ENCODE data around the gene GDF10. TPM values are rescaled to one million over a fixed set of nuclear protein-coding genes. Genes with fewer than 3 reads are reported as not detected.

Gene GDF10
- total and polyA plus RNA-seq, 2 of the 13 experiments (the other 11 are each of a cell fraction or from before 2014, with no cell fraction given): 0.03 TPM; not detected in 1

DNA sequence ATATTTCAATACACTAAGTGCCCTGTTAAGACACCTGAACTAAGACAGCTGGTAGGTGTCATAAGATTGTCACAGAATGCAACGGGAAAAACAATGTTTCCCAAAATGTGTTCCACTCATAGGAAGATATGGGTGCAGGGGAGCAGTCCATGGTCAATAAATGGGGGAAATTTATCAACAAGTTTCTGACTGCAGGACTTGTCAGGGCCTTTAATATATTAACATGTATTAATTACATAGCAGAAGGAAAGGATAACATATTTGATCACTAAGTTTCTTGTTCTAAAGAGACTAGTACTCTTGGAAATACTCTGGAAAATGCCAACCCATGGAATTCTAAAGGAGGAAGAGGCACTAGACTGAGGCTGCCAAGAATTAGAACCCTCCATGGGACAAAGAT is 54.9 kb downstream of the GDF10 start:
- ChIA-PET CTCF (ENCODE audit: low intra/inter-chr PET ratio, low total read pairs) (no interaction called here), POLR2A (no interaction called here)
- WGBS (ENCODE audit: low lambda C conversion rate): 0% methylated on average over 1 of the region's 1 CpG
- intact Hi-C loops (cut with micrococcal nuclease; ENCODE audit: unreplicated experiment) (no loop called here), in situ Hi-C loops (cut with HindIII; ENCODE audit: extremely low pct_ligation_motif_present, low pct_unique_long_range_greater_than_20kb) (no loop called here)
- no peaks in the 10 kb centered on the region for H3K79me2 ChIP-seq (ENCODE audit: insufficient read depth, low read length)
- H3K4me1 ChIP-seq (ENCODE audit: insufficient read depth, low read length): no peaks in the 10 kb centered on the region
- no peaks in the 10 kb centered on the region for H4K20me1 ChIP-seq (ENCODE audit: insufficient read depth, low read length)
- H3K36me3 ChIP-seq (replicated peaks in 1 of 2; ENCODE audit: control insufficient read depth in 1 of 2, insufficient read depth in 2 of 2, low read length in 2 of 2): no peaks in the 10 kb centered on the region
- no peak for DNase-seq (ENCODE audit: low spot score)
- FAIRE-seq: no peak
- no peak for TF ChIP-seq THAP11 (CRISPR knock-in tag; IDR thresholded peaks at IDR 0.05)
- TF ChIP-seq FOXJ3 (CRISPR knock-in tag; IDR thresholded peaks at IDR 0.05; ENCODE audit: borderline replicate concordance): no peak
- no peak for TF ChIP-seq NKX3-1 (CRISPR knock-in tag; IDR thresholded peaks at IDR 0.05)
- TF ChIP-seq, protein P1, sequence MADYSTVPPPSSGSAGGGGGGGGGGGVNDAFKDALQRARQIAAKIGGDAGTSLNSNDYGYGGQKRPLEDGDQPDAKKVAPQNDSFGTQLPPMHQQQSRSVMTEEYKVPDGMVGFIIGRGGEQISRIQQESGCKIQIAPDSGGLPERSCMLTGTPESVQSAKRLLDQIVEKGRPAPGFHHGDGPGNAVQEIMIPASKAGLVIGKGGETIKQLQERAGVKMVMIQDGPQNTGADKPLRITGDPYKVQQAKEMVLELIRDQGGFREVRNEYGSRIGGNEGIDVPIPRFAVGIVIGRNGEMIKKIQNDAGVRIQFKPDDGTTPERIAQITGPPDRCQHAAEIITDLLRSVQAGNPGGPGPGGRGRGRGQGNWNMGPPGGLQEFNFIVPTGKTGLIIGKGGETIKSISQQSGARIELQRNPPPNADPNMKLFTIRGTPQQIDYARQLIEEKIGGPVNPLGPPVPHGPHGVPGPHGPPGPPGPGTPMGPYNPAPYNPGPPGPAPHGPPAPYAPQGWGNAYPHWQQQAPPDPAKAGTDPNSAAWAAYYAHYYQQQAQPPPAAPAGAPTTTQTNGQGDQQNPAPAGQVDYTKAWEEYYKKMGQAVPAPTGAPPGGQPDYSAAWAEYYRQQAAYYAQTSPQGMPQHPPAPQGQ (CRISPR knock-in tag; IDR thresholded peaks at IDR 0.05; ENCODE audit: borderline replicate concordance): no peak
- TF ChIP-seq ZSCAN9 (CRISPR knock-in tag; IDR thresholded peaks at IDR 0.05; ENCODE audit: borderline replicate concordance): no peak
- no peak overlapping the region for H3K4me2 ChIP-seq (ENCODE audit: low read depth, low read length)
- no peak overlapping the region for H3K4me3 ChIP-seq (replicated peaks in 1 of 3; ENCODE audit: insufficient read depth in 1 of 3, low read depth in 2 of 3, low read length in 3 of 3)
- no peak overlapping the region for H2AFZ ChIP-seq (ENCODE audit: low read length)
- H3K27me3 ChIP-seq (ENCODE audit: control insufficient read depth in 1 of 2, insufficient read depth in 2 of 2, low read length in 2 of 2): peaks cover 8 to 16% of the 10 kb centered on the region in 2 experiments; a peak in 3 of 5 replicates
- ATAC-seq: no peak
- BruUV-seq (replicated peaks): no TSS peak
- H3K27ac ChIP-seq (ENCODE audit: extremely low read length, insufficient read depth, low read length): no peak overlapping the region
- no peak overlapping the region for H3K9ac ChIP-seq (ENCODE audit: insufficient read depth, low read depth, low read length)
- no peaks in the 10 kb centered on the region for H3K9me3 ChIP-seq (ENCODE audit: low read length)

DNA sequence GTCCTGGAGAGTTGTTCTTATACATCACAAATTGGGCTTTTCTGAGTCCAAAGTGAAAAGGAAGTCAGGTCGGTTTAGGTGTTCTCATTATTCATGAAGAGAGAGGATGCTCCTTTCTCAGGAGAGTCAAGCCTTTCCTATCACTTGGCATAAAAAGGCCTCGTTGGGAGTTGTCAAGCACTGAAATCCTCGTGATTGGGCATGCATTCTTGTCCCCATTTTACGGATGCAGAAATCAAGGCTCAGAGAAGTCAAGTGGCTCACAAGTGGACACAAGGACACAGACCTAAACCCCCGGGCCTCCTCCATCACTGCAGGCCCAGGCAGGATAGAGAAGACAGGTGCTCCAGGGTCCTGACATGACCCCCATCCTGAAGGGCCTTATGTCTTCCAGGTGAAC is 56.7 kb downstream of the GDF10 start:
- Histone ChIP-seq H3K36me3 (replicated peaks in 1 of 2; ENCODE audit: control insufficient read depth in 1 of 2, insufficient read depth in 2 of 2, low read length in 2 of 2) (no peaks in the 10 kb centered on the region), H3K4me1 (ENCODE audit: insufficient read depth, low read length) (no peaks in the 10 kb centered on the region), H2AFZ (ENCODE audit: low read length) (no peak overlapping the region), H3K9me3 (ENCODE audit: low read length) (no peaks in the 10 kb centered on the region), H3K9ac (ENCODE audit: insufficient read depth, low read depth, low read length) (no peak overlapping the region), H3K27me3 (ENCODE audit: control insufficient read depth in 1 of 2, insufficient read depth in 2 of 2, low read length in 2 of 2) (peaks cover 5 to 13% of the 10 kb centered on the region in 2 experiments; a peak in 3 of 5 replicates), H3K4me2 (ENCODE audit: low read depth, low read length) (no peak overlapping the region), H3K79me2 (ENCODE audit: insufficient read depth, low read length) (no peaks in the 10 kb centered on the region), H4K20me1 (ENCODE audit: insufficient read depth, low read length) (no peaks in the 10 kb centered on the region), H3K27ac (ENCODE audit: extremely low read length, insufficient read depth, low read length) (no peak overlapping the region), H3K4me3 (replicated peaks in 1 of 3; ENCODE audit: insufficient read depth in 1 of 3, low read depth in 2 of 3, low read length in 3 of 3) (no peak overlapping the region)
- POLR2A ChIA-PET: no interaction called here
- 20% methylated on average over 3 of the region's 5 CpGs for WGBS (ENCODE audit: low lambda C conversion rate)
- ATAC-seq: no peak
- TF ChIP-seq, protein P2, sequence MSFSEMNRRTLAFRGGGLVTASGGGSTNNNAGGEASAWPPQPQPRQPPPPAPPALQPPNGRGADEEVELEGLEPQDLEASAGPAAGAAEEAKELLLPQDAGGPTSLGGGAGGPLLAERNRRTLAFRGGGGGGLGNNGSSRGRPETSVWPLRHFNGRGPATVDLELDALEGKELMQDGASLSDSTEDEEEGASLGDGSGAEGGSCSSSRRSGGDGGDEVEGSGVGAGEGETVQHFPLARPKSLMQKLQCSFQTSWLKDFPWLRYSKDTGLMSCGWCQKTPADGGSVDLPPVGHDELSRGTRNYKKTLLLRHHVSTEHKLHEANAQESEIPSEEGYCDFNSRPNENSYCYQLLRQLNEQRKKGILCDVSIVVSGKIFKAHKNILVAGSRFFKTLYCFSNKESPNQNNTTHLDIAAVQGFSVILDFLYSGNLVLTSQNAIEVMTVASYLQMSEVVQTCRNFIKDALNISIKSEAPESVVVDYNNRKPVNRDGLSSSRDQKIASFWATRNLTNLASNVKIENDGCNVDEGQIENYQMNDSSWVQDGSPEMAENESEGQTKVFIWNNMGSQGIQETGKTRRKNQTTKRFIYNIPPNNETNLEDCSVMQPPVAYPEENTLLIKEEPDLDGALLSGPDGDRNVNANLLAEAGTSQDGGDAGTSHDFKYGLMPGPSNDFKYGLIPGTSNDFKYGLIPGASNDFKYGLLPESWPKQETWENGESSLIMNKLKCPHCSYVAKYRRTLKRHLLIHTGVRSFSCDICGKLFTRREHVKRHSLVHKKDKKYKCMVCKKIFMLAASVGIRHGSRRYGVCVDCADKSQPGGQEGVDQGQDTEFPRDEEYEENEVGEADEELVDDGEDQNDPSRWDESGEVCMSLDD (CRISPR knock-in tag; IDR thresholded peaks at IDR 0.05; ENCODE audit: borderline replicate concordance): no peak
- TF ChIP-seq ZNF629 (CRISPR knock-in tag; conservative IDR thresholded peaks at IDR 0.05) (0 out of 2 replicates have a peak, but pooled peaks have one; percentile 10), ZNF34 (CRISPR knock-in tag; IDR thresholded peaks at IDR 0.05; ENCODE audit: borderline replicate concordance) (no peak), HES4 (CRISPR knock-in tag; IDR thresholded peaks at IDR 0.05; ENCODE audit: borderline replicate concordance) (no peak)
- DNase-seq (ENCODE audit: low spot score): no peak
- no peak for FAIRE-seq
- no TSS peak for BruUV-seq (replicated peaks)
- intact Hi-C loops (cut with micrococcal nuclease; ENCODE audit: unreplicated experiment): no loop called here
- CTCF ChIA-PET (ENCODE audit: low intra/inter-chr PET ratio, low total read pairs): no interaction called here
- in situ Hi-C loops (cut with HindIII; ENCODE audit: extremely low pct_ligation_motif_present, low pct_unique_long_range_greater_than_20kb): no loop called here

Data from HepG2 (cell line).